Mucosa of rectum (tissue), 2 donors: Measurements from ENCODE around the gene CWF19L2.

Experiments
- H3K27ac ChIP-seq, 2 donors: one replicate each; pipeline ENCODE4 v1.7.0; 2013; ENCODE audit warnings: inconsistent platforms in 2 of 2, low read depth in 2 of 2, low read length in 2 of 2
- H3K27me3 ChIP-seq, 2 donors: one replicate each; pipeline ENCODE4 v1.7.0; 2013; ENCODE audit warnings: low read length in 2 of 2; ENCODE audit not compliant: control insufficient read depth in 2 of 2, insufficient read depth in 2 of 2
- H3K36me3 ChIP-seq, 2 donors: one replicate each; pipeline ENCODE4 v1.7.0; 2013; ENCODE audit warnings: low read length in 2 of 2; ENCODE audit not compliant: control insufficient read depth in 2 of 2, insufficient read depth in 2 of 2
- H3K4me1 ChIP-seq, 2 donors: one replicate each; pipeline ENCODE4 v1.7.0; 2013; ENCODE audit warnings: low read length in 2 of 2, mild to moderate bottlenecking in 1 of 2; ENCODE audit not compliant: control insufficient read depth in 2 of 2, insufficient read depth in 2 of 2
- H3K4me3 ChIP-seq, 2 donors: one replicate each; pipeline ENCODE4 v1.7.0; 2013; ENCODE audit warnings: low read length in 2 of 2
- H3K9ac ChIP-seq, 2 donors: one replicate each; pipeline ENCODE4 v1.7.0; 2013; ENCODE audit warnings: low read length in 2 of 2, low read depth in 1 of 2, mild to moderate bottlenecking in 1 of 2
- H3K9me3 ChIP-seq, 2 donors: one replicate each; pipeline ENCODE4 v1.7.0; 2013; ENCODE audit warnings: low read length in 2 of 2; ENCODE audit not compliant: control insufficient read depth in 2 of 2
- donor health status: healthy.
- donor health status: Normal muscosa, but diverticular disease.

The CWF19L2 gene

GRCh38 chr11:107337917-107338316 lies 119.7 kb downstream of the CWF19L2 start:
- Histone ChIP-seq H3K4me3 (no peak overlapping the region), H3K36me3 (peaks cover 0 to 5% of the 10 kb centered on the region in 2 donors), H3K4me1 (no peaks in the 10 kb centered on the region), H3K9ac (no peak overlapping the region), H3K9me3 (no peaks in the 10 kb centered on the region), H3K27me3 (no peaks in the 10 kb centered on the region), H3K27ac (no peak overlapping the region)

- Histone ChIP-seq H3K4me1 (no peaks in the 10 kb centered on the region), H3K9ac (no peak overlapping the region), H3K9me3 (no peaks in the 10 kb centered on the region), H3K36me3 (peaks cover 3 to 12% of the 10 kb centered on the region in 2 donors), H3K4me3 (no peak overlapping the region), H3K27me3 (no peaks in the 10 kb centered on the region), H3K27ac (no peak overlapping the region)
Observed at GRCh38 chr11:107331728-107332127, 125.9 kb downstream of the CWF19L2 start.

GRCh38 chr11:107329164-107329563 lies 128.5 kb downstream of the CWF19L2 start:
- H3K27me3 ChIP-seq = no peaks in the 10 kb centered on the region
- H3K4me3 ChIP-seq = no peak overlapping the region
- H3K27ac ChIP-seq = no peak overlapping the region
- H3K4me1 ChIP-seq = no peaks in the 10 kb centered on the region
- peaks cover 11 to 15% of the 10 kb centered on the region in 2 donors for H3K36me3 ChIP-seq
- H3K9me3 ChIP-seq = no peaks in the 10 kb centered on the region
- H3K9ac ChIP-seq = no peak overlapping the region

GRCh38 chr11:107316426-107316825 lies 141.2 kb downstream of the CWF19L2 start:
- H3K4me1 ChIP-seq = no peaks in the 10 kb centered on the region

GRCh38 chr11:107307991-107308390 lies 149.6 kb downstream of the CWF19L2 start:
- Histone ChIP-seq H3K4me1 (no peaks in the 10 kb centered on the region), H3K36me3 (peaks cover 3 to 6% of the 10 kb centered on the region in 2 donors), H3K27me3 (no peaks in the 10 kb centered on the region), H3K27ac (no peak overlapping the region), H3K9ac (no peak overlapping the region), H3K4me3 (no peak overlapping the region), H3K9me3 (no peaks in the 10 kb centered on the region)

More at GRCh38 chr11:107316426-107316825, 141.2 kb downstream of the CWF19L2 start:
- H3K27me3 ChIP-seq = no peaks in the 10 kb centered on the region
- H3K36me3 ChIP-seq = peaks cover 0 to 4% of the 10 kb centered on the region in 2 donors
- H3K27ac ChIP-seq = no peak overlapping the region
- no peak overlapping the region for H3K9ac ChIP-seq
- no peak overlapping the region for H3K4me3 ChIP-seq
- no peaks in the 10 kb centered on the region for H3K9me3 ChIP-seq

- no peak overlapping the region for H3K27ac ChIP-seq
- no peak overlapping the region for H3K4me3 ChIP-seq
- no peak overlapping the region for H3K9ac ChIP-seq
- peaks cover 0 to 3% of the 10 kb centered on the region in 2 donors for H3K36me3 ChIP-seq
- no peaks in the 10 kb centered on the region for H3K4me1 ChIP-seq
- no peaks in the 10 kb centered on the region for H3K9me3 ChIP-seq
- H3K27me3 ChIP-seq = no peaks in the 10 kb centered on the region
Observed at GRCh38 chr11:107301878-107302277, 155.7 kb downstream of the CWF19L2 start.

GRCh38 chr11:107293677-107294344 lies 163.8 kb downstream of the CWF19L2 start:
- Histone ChIP-seq H3K9ac (no peak overlapping the region), H3K4me1 (no peaks in the 10 kb centered on the region), H3K4me3 (no peak overlapping the region), H3K27me3 (no peaks in the 10 kb centered on the region), H3K9me3 (no peaks in the 10 kb centered on the region), H3K27ac (no peak overlapping the region), H3K36me3 (peaks cover 2 to 5% of the 10 kb centered on the region in 2 donors)

- Histone ChIP-seq H3K9me3 (peaks cover 0 to 4% of the 10 kb centered on the region in 2 donors), H3K27me3 (no peaks in the 10 kb centered on the region), H3K4me1 (no peaks in the 10 kb centered on the region), H3K36me3 (no peaks in the 10 kb centered on the region), H3K4me3 (no peak overlapping the region), H3K27ac (no peak overlapping the region), H3K9ac (no peak overlapping the region)
Observed at GRCh38 chr11:107282195-107282594, 175.4 kb downstream of the CWF19L2 start.
